Measurements from ENCODE around the gene GPI. TPM values are rescaled to one million over a fixed set of nuclear protein-coding genes. Genes with fewer than 3 reads are reported as not detected.

GPI gene
- total RNA-seq, 1 experiment from 2014 or later = 329 TPM

- BruUV-seq (replicated peaks) = no TSS peak
- H3K9me3 Mint-ChIP-seq (ENCODE audit: unreplicated experiment) = no peaks in the 10 kb centered on the region
- no peak overlapping the region for H3K4me3 ChIP-seq (ENCODE audit: low read depth, low read length)
- CTCF ChIA-PET = no interaction called here
- peaks cover 17% of the 10 kb centered on the region for H3K36me3 ChIP-seq (ENCODE audit: control insufficient read depth, insufficient read depth, low read length)
- H3K9me3 ChIP-seq = no peaks in the 10 kb centered on the region
- peaks cover 78% of the 10 kb centered on the region for H3K36me3 Mint-ChIP-seq (ENCODE audit: insufficient read depth, unreplicated experiment)
- no peaks in the 10 kb centered on the region for H3K27me3 Mint-ChIP-seq (ENCODE audit: insufficient read depth, unreplicated experiment)
- POLR2A ChIA-PET = no interaction called here
- no peak overlapping the region for H3K4me3 Mint-ChIP-seq (ENCODE audit: unreplicated experiment)
- H3K4me1 ChIP-seq = peaks cover 12% of the 10 kb centered on the region; the same call in 1 of the 2 replicates
- no peak for TF ChIP-seq CTCF (IDR thresholded peaks at IDR 0.05; ENCODE audit: insufficient read depth in 1 of 2, low read depth in 1 of 2, low read length in 1 of 2, severe bottlenecking in 1 of 2, unreplicated experiment in 1 of 2)
- no peaks in the 10 kb centered on the region for H3K27me3 ChIP-seq (replicated peaks; ENCODE audit: control insufficient read depth, insufficient read depth, low read length)
- no peak for DNase-seq
- H3K27ac Mint-ChIP-seq (ENCODE audit: unreplicated experiment) = no peak overlapping the region
- peaks cover 10% of the 10 kb centered on the region for H3K4me1 Mint-ChIP-seq (ENCODE audit: low read depth, unreplicated experiment)
- intact Hi-C loops (cut with micrococcal nuclease; ENCODE audit: unreplicated experiment) = no loop called here
These were observed 6.0 kb downstream of the GPI start for GRCh38 chr19:34370983-34371382.

- Histone ChIP-seq H3K4me3 (ENCODE audit: low read depth, low read length) (no peak overlapping the region), H3K27me3 (replicated peaks; ENCODE audit: control insufficient read depth, insufficient read depth, low read length) (no peaks in the 10 kb centered on the region), H3K9me3 (no peaks in the 10 kb centered on the region), H3K4me1 (no peaks in the 10 kb centered on the region), H3K36me3 (ENCODE audit: control insufficient read depth, insufficient read depth, low read length) (peaks cover 11% of the 10 kb centered on the region)
- Mint-ChIP-seq H3K27ac (ENCODE audit: unreplicated experiment) (no peak overlapping the region), H3K4me1 (ENCODE audit: low read depth, unreplicated experiment) (no peaks in the 10 kb centered on the region), H3K9me3 (ENCODE audit: unreplicated experiment) (no peaks in the 10 kb centered on the region), H3K27me3 (ENCODE audit: insufficient read depth, unreplicated experiment) (no peaks in the 10 kb centered on the region), H3K36me3 (ENCODE audit: insufficient read depth, unreplicated experiment) (peaks cover 77% of the 10 kb centered on the region), H3K4me3 (ENCODE audit: unreplicated experiment) (no peak overlapping the region)
- ChIA-PET POLR2A (no interaction called here), CTCF (no interaction called here)
- no peak for DNase-seq
- intact Hi-C loops (cut with micrococcal nuclease; ENCODE audit: unreplicated experiment) = no loop called here
- TF ChIP-seq CTCF (IDR thresholded peaks at IDR 0.05; ENCODE audit: insufficient read depth in 1 of 2, low read depth in 1 of 2, low read length in 1 of 2, severe bottlenecking in 1 of 2, unreplicated experiment in 1 of 2) = no peak
- no TSS peak for BruUV-seq (replicated peaks)
These were observed 8.7 kb downstream of the GPI start for GRCh38 chr19:34373601-34374288.

GRCh38 chr19:34375598-34375997 lies 10.6 kb downstream of the GPI start:
- Mint-ChIP-seq H3K27ac (ENCODE audit: unreplicated experiment) (no peak overlapping the region), H3K4me3 (ENCODE audit: unreplicated experiment) (no peak overlapping the region), H3K36me3 (ENCODE audit: insufficient read depth, unreplicated experiment) (peaks cover 75% of the 10 kb centered on the region), H3K27me3 (ENCODE audit: insufficient read depth, unreplicated experiment) (no peaks in the 10 kb centered on the region), H3K9me3 (ENCODE audit: unreplicated experiment) (no peaks in the 10 kb centered on the region), H3K4me1 (ENCODE audit: low read depth, unreplicated experiment) (no peaks in the 10 kb centered on the region)
- Histone ChIP-seq H3K9me3 (no peaks in the 10 kb centered on the region), H3K4me1 (no peaks in the 10 kb centered on the region), H3K36me3 (ENCODE audit: control insufficient read depth, insufficient read depth, low read length) (peaks cover 12% of the 10 kb centered on the region), H3K27me3 (replicated peaks; ENCODE audit: control insufficient read depth, insufficient read depth, low read length) (no peaks in the 10 kb centered on the region), H3K4me3 (ENCODE audit: low read depth, low read length) (no peak overlapping the region)
- DNase-seq = no peak
- TF ChIP-seq CTCF (IDR thresholded peaks at IDR 0.05; ENCODE audit: insufficient read depth in 1 of 2, low read depth in 1 of 2, low read length in 1 of 2, severe bottlenecking in 1 of 2, unreplicated experiment in 1 of 2) = no peak
- ChIA-PET POLR2A (no interaction called here), CTCF (no interaction called here)
- no TSS peak for BruUV-seq (replicated peaks)
- intact Hi-C loops (cut with micrococcal nuclease; ENCODE audit: unreplicated experiment) = no loop called here
